GM19468 (cell line): Measurements from ENCODE around the gene ZNF121.
A peak's percentile ranks its signal among the peaks of the same experiment; 100 is the strongest.
"Not testable (repeated sequence)": the region's sequence is repeated elsewhere in the genome, so short reads cannot be mapped to it uniquely, and the experiment has no call there.

Experiments
- ATAC-seq: cut with Tn5 transposase; IDR thresholded peaks from one replicate; pipeline ENCODE4 v1.9.1; 2021; ENCODE audit warnings: mild to moderate bottlenecking, moderate library complexity, moderate number of reproducible peaks; ENCODE audit not compliant: unreplicated experiment; ENCODE audit errors: extremely low read depth

ZNF121 gene

DNA sequence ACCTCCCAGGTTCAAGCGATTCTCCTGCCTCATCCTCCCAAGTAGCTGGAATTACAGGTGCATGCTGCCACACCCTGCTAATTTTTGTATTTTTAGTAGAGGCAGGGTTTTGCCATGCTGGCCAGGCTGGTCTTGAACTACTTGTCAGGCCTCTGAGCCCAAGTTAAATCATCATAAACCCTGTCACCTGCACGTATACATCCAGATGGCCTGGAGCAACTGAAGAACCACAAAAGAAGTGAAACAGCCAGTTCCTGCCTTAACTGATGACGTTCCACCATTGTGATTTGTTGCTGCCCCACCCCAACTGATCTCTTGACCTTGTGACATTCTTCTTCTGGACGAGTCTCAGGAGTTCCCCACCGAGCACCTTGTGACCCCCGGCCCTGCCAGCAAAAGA, 45.1 kb downstream of the ZNF121 start:
- ATAC-seq, result not testable (repeated sequence)

- peak; percentile 52 for ATAC-seq
Measured at GRCh38 chr19:9538183-9539058, 45.9 kb downstream of the ZNF121 start, which contains the start of gene ZNF426. ZNF426 (minus strand) TSS chr19:9538645; CDS start chr19:9536232, 2,413 bp downstream.

- ATAC-seq, result no peak
Measured at GRCh38 chr19:9535934-9536333, 48.4 kb downstream of the ZNF121 start.

- ATAC-seq, result no peak
Measured at GRCh38 chr19:9531933-9532332, 52.4 kb downstream of the ZNF121 start.

GRCh38 chr19:9528757-9529336, 55.5 kb downstream of the ZNF121 start:
- no peak for ATAC-seq

GRCh38 chr19:9523885-9524474, 60.3 kb downstream of the ZNF121 start:
- no peak for ATAC-seq
